Activated CD4-positive, alpha-beta T cell treated with anti-CD3 and anti-CD28 coated beads, Interleukin-10, Interleukin-2, amounts not matched to agents 100 ng/mL and 50 ng/mL, durations not matched to agents 16 hours and 8 hours (primary cell): ENCODE data around the gene NDST4.
"Not testable (repeated sequence)": the region's sequence is repeated elsewhere in the genome, so short reads cannot be mapped to it uniquely, and the experiment has no call there.

Experiments used
- DNase-seq: peaks from one replicate; pipeline ENCODE4 v3.0.0-alpha.2; 2020

The NDST4 gene

DNA sequence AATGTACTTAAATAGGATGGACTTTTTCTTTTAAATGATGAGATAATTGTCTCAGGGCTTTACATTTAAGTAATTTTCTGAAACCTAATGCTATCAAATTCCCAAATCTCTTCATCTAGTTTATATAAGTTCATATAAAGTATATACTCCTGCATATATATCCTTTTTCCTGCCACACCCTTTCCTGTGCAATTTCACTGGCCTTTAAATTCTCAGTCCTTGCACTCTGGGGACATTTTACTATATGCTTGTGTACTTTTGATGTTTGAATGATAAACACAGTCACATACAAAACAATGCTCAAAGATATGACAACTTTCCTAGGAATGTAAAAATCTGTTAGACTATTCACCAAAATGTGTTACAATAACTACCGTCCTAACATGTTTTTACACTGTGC is 60.1 kb downstream of the NDST4 start:
- no peak for DNase-seq

DNA sequence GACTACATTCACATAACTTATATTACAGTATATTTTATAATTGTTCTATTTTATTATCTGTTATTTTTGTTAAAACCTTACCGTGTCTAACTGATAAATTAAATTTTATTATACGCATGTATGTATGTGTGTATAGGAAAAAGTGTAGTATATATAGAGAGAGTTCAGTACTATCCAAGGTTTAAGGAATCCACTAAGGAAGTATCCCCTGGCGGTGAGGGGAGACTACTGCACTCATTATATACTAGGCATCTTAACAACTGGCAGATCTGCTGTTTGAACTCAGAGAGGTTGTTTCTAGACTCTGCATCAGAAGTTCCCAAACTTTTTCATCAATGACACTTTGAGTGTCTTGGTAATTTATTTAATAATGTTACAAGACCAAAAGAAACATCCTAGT is 70.9 kb downstream of the NDST4 start:
- no peak for DNase-seq

DNA sequence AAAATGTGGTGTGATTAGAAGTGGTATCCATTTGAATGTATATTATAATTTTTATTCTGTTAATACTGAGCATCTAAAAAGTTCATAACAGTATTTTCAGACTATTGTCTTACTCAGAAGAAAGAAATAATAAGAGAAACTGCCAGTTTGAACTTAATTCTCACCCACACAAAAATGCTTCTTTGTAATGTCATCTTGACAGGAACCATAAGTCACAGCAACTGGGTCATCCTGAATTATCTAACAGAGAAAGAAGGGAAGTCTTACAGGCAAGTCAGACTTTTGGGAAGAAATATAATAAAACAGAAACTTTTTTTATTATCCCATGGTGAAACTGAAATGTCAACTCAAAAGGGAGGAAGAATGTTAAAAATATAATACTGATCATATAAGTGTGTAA is 83.1 kb downstream of the NDST4 start:
- DNase-seq = no peak

DNA sequence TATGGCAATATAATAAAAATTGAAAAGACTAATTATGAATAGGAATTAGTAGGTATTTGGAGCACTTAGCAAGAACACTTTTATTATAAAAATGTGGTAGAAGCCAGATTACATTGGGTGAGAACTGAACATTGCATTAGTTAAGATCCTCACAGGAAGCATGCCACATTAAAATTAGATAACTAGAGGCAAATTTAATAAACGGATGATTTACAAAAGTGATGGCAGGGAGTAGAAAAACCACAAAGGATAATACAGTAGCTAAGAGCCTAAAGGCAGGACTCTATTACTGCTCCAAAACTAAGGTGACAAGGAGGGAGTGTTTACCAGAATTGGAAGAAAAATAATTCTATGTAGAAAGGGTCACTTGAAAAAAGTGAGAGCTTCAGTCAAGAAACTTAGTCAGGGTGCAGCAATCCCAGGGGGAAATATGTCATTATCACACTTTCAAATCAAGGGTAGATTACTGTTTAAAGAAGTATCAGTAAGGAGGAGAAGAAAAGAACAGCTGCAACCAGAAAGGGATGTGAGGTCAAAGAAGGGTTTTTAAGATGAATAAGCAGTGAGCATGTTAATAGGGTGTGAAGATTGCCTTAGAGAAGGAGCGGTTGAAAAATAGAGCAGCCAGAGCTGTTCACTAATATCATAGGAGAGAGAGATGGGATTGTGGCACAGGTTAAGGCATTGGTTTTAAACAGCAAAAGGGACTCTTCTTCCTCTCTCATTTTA is 84.6 kb downstream of the NDST4 start:
- DNase-seq = no peak

DNA sequence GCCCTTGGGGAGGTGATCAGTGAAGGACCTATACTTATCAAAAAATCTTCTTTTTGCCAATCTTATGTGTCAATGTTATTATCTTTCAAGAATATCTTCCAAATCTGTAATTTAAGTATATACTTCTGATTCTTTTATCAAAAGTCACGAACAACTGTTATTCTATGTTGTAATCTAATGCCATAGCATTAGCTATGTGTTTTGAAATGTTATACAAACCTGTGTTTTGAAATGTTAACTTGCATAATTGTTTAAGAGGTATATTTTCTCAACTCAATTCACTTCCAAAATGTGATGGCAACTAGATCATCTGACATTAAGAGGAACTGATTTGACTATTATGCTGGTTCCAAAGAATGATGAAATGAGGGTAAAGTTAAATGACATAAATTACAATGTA is 113.5 kb downstream of the NDST4 start:
- DNase-seq = no peak

DNA sequence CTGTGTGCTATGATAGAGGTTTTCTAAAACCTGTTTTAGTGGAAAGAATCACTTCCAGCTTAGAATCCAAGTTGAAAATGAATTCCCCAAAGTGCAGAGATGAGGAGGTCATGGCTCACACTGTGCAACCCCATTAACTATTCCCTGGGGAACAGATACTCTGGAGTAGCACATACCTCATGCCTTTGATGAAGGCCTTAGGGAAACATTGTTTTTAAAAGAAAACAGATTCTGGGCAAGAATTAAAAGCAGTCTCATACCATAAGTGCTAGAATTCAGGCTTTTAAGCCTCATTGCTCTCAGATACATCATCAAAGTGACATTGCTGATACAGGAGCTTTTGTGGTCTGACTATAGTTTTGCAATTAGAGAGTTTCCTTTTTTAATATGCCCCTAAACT is 115.1 kb downstream of the NDST4 start:
- no peak for DNase-seq

DNA sequence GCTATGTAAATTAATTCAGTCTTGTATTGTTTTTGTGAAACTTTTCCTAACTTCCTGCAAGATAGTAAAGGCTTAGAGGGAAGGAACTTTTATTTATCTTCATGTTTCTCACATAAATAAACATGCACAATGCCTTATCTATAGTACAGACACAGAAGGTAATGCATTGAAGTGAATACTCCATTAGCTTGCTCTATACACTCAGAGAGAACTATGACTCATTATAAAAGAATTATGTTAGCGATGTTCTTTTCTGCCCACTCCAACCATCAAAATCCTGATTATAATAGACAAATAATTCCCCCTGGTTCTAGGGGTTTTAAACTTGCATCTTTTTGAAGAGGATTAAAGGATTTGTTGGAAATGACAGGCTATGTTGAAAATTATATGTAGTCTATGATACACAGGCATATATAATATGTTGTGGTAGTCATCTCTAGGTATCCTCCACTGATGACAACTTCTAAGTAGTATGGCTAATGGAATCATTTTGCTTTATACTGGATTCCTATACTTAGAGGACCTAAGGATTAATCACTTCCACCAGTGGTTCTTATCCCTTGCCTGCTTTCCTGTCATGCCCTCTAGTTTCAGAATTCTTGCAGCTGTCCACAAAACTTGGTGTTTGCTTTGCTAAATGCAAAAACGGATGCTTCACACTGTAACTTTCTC is 115.7 kb downstream of the NDST4 start:
- no peak for DNase-seq

DNA sequence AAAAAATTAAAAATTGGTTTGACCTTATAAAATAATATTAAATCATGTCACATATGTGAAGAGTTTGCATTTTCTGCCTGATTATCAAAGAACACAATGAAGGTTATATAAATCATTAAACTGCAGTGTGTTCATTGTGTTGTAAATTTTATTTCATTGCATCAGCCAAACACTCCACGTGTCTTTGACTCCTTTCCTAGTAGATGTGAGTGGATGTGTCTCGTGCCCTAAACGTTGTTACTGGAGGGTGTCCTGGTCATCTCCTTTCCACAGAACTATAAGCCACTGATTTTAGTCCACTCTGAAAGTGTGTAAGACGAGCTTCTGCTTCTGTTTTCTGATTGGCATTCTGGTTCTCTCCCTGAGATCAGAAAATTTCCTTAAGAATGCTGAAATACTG is 127.3 kb downstream of the NDST4 start:
- DNase-seq = no peak

DNA sequence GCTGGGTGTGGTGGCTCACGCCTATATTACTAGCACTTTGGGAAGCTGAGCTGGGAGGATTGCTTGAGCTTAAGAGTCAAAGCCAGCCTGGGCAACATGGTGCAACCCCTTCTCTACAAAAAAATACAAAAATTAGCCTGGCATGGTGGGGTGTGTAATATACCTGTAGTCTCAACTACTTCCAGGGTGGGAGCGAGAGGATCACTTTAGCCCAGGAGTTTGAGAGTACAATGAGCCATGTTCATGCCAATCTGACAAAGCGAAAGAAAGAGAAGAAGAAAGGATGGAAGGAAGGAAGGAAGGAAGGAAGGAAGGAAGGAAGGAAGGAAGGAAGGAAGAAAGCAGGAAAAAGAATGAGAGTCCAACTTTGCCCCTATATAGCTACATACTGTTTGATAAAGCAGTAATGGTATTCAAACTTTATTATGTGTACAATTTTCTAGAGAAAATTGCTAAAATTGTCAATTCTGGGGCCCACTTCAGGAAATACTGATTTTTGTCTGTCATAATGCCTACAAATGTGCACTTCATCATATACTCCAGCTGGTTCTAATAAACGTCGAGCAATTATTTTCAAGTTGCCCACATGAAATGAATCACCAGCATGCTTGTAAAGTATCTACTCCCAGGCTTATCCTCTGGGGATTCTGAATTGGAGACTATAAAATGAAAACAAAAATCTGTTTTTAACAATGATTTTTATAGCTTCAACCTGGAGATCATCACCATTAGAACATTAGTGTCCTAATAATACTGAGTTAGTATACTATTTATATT is 132.3 kb downstream of the NDST4 start:
- DNase-seq = no peak

DNA sequence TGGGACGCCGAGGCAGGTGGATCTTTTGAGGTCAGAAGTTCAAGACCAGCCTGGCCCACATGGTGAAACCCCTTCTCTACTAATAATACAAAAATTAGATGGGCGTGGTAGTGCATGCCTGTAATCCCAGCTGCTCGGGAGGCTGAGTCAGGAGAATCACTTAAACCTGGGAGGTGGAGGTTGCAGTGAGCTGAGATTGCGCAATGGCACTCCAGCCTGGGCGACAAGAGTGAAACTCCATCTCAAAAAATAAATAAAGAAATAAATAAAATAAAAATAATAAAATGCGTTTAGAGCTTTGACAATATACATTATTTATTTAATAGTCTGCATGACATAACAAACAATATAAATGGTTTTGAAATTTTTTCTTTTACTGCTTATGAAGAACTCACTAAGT is 133.0 kb downstream of the NDST4 start:
- not testable (repeated sequence) for DNase-seq

DNA sequence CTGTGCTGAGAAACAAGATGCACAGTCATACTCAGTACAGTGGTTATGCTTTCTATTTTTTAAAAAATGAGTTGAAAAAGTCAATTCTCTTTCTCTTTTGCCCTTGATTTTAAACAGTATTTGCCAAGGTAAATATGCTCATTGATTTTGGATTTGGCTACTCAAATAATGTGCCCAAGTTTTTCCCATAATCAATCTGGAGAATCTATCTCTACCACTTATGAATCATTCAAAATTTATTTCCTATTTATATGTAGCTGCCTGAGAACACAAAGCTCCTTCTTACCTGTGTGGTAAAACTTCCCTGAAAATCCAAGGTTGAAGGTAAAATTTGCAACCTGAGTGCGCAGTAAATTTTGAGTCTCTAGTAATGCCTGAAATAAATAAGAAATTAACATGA is 136.5 kb downstream of the NDST4 start:
- DNase-seq = no peak

DNA sequence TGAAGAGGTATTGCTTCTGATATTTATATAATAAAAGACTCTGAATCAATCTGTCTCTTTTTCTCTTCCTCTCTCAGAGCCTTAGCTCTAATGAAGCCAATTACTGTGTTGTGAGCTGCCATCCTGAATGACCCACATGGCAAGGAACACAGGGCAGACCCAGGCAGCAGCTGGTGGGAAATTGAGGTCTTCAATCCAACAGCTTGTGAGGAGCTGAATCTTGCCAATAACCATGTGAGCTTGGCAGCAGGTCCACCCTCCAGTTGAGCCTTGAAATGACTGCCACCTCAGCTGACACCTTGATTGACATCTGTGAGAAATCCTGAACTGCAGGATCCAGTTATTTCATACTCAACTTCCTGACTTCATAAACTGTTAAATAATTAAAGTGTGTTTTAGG is 149.4 kb downstream of the NDST4 start:
- no peak for DNase-seq

DNA sequence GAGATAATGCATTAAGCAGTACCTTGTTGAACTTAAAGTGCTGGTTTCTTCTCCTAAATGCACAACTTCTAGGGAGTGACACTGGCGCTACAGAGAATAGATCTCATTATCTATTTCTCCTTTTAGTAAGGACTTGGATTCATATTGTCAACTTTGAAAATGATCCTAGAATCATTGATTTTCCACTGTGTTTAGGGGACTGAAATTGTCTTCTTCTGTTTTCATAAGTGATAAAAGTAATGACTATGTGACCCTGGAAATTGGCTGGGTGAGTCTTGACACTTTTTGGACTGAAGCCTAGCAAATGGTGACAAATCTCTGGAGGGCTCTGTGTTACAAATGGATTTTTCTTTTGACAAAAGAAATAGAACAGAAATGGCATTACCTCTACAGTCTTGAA is 167.8 kb downstream of the NDST4 start:
- DNase-seq = no peak

DNA sequence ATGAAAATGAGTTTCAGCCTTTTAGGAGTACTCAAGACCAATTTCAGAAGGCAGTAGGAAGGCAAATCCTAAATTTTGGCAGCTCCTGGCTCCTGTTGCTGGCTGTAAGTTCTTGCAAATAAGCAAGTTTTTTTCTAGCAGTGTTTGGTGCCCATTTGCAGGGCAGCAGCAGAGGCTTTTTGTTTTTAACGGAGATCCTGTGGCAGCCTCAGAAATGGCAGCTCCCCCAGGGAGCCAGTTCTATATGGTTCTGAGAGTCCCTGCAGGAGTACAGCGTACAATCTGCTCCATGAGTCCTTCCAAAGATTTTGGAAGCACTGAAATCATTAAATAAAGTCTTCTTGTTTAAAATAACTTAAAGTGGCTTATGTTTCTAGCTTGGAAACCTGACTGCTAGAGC is 171.9 kb downstream of the NDST4 start:
- no peak for DNase-seq

DNA sequence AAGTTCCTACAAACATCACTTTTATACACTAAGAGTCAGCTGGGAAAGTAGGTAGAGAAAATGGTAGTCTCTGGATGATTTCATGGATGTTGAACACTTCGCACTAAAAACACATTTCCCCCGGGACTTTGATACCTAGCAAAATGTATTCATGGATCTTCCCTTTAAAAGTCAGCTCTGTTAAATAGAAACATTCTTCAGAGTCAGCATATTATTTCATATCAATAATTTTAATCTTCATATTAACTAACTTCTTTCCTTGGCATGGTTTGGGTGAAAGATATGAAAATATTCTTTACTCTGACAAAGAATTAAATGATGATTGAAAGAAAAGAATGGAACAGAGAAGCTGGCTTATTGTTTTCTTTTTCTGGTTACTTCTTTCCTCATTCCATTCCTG is 185.5 kb downstream of the NDST4 start:
- no peak for DNase-seq

DNA sequence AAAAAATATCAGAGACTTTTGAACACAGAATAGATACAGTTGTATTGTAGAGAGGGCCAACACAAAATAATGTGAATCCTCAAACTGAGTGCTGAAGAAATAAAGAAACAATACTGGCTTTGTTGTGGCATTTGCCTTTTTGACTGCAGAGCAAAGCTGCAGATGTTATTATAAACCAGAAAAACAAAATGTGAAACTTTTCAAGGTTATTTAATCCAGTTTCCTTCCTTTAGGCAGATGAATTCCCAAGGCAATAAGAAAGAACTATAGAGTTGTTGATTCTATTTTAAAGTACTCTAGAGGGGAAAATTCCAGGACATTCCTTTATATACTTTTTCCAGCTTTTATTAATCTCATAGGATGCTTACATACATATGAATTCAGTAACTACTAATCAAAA is 186.8 kb downstream of the NDST4 start:
- DNase-seq = no peak

DNA sequence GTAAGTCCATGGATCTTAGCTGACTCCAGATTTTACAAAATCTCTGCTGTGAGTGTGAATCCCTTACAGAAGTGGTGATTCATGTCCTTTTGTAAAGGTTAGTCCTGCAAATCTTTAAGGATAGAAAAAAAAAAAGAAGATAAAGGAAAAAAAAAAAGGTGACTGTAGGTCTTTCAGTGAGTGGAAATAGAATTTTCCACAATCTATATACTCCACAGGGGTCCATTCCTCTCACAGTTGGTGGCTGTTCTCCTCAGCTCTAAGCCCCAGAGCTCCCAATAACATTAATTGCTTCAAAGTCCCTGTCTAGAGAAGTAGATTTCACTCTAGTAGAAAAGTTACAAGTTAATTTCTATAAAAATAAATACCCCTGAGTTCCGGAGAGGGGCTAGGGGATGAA is 189.1 kb downstream of the NDST4 start:
- DNase-seq = no peak

DNA sequence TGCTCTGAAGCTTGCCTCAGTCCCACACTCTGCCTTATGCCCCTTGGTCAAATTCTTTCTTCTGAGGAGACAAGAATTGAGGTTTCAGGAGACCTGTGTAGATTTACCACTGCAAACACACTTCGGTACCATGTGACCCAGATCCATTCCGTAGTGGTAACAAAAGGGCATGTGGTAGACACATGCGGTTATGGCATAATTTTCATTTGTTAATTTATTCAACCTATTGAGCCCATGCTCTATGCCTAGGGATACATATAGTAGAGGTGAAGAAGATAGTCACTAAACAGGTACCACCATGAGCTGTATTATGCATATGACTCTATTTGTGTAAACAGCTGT is 190.9 kb downstream of the NDST4 start:
- DNase-seq = no peak

DNA sequence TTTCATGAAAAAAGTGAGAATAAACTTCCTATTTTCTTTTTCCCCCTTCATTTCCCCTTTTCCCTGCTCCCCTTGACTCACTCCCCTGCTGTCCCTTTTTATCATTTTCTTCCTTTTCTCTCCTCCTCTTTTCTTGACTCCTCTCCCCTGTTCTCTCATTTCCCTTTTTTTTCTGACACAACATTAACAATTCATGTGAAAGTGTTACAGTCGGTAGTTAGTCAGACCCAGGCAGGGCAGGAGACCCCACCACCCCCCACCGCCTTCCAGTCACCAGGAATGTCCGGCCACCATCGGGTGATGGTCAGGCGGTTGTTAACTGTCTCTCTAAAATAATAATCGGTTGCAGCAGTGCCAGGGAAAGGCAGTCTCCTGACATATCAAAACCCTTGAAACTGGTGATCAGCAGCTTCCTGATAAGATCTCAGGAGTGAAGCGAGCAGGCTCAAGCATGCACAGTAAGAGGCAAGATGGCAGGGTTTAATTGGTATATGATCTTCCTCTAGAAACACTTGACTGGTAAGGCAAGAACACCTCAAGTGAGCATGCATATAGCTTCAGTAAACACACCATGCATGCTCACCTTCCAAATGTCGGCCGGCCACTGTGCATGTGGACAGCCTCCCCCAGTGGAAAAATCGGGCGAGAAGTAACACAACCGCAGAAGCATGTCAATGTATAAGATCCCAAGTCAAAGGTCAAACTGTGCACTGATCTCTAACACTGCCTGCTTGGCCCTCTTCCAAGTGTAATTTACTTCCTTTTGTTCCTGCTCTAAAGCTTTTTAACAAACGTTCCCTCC is 191.4 kb downstream of the NDST4 start:
- DNase-seq = no peak

DNA sequence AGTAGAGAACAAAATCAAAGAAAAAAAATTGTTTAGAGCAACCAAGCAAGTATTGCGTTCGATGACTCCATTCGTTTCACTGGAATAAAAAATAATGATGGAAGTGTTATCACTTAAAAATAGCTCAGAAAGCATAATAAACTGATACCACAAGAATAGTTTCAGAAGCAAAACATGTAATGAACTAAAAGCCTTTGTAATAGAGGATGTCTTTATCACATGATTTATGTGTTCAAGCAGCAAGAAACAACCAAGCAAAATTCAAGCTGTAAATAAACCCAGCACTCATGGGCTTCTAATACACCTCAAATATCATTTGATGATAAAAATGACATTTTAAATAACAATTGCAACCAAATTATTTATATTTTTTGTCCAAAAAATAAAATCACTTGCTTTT is 192.2 kb downstream of the NDST4 start:
- no peak for DNase-seq

DNA sequence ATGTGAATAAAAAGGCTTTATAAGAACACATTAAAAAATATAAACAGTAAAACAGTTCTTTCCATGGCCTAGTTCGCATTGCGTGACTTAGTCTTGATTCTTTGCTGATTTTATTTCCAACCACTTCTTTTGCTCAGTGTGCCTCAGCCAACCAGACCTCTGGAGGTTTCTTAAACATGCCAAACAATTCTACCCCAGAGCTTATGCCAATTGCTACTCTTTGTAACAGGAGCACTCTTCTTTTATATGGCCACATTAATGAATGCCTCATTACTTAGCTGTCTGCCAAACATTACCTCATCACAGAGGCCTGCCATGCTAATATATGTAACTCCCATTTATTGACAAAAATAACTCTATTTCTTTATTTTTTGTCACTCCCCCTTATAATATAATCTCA is 202.3 kb downstream of the NDST4 start:
- no peak for DNase-seq

DNA sequence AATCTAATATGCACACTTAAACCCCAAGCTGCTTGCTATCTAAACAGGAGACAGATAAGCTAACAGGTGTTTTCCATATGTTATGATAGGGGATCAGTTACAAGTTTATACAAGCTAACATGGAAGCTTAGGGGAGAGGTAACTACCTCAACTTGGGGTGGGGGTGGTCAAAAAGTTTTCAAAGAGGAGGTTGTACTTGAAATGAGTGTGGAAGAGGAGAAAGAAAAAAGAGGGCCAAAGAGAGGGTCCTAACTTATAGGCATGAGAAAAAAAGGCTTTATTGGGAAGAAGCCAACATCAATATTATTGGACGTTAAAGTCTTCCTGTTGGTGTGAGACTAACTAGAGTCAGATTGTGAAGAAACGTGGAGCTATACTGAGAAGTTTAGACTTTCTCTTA is 205.9 kb downstream of the NDST4 start:
- DNase-seq = no peak

DNA sequence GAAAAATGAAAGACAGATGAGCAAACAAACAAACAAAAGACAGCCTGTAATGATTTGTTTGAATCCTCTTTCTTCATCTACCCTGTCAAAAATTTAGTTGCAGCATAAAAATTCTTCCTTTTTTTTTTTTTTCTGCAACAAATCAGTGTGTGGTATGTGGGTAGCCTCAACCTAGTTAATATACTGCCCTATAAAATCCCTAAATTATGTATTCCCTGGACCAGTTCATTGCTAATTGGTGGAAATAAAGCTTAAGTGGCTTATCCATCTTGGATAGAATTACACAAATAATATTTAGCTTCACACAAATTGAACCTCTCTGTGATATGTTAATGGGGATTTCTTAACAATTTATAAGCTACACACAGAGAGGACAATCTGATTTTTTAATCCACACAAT is 208.4 kb downstream of the NDST4 start:
- DNase-seq = no peak

DNA sequence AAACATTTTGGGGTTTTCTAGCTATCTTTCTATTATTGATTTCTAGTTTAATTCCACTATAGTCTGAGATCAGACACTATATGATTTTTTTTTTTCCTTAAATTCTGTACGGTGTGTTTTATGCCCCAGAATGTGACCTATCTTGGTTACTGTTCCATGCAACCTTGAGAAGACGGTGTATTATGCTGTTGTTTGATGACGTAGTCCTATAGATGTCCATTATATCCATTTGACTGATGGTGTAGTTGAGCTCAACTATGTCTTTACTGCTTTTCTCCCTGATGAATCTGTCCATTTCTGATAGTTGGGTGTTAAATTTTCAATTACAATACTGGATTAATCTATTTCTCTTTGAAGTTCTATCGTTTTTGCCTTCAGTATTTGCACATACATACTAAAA is 212.5 kb downstream of the NDST4 start:
- DNase-seq = no peak
